HFFc6 (cell line): ENCODE data around the gene JARID2. TPM values are rescaled to one million over a fixed set of nuclear protein-coding genes. Genes with fewer than 3 reads are reported as not detected.

Experiments used
- DNase-seq: peaks from one replicate; pipeline ENCODE4 v3.0.0-alpha.2; 2018
- H3K27ac Mint-ChIP-seq: 2 replicates; pipeline ENCODE4 v1.8.0; 2020; ENCODE audit warnings: mild to moderate bottlenecking, mixed read lengths
- H3K27me3 Mint-ChIP-seq: 2 replicates; pipeline ENCODE4 v1.8.0; 2021; ENCODE audit warnings: mild to moderate bottlenecking, moderate library complexity, mixed read lengths; ENCODE audit not compliant: insufficient read depth
- H3K36me3 Mint-ChIP-seq: 2 replicates; pipeline ENCODE4 v1.8.0; 2021; ENCODE audit warnings: low read depth, mixed read lengths
- H3K4me1 Mint-ChIP-seq: 2 replicates; pipeline ENCODE4 v1.8.0; 2020; ENCODE audit warnings: low read depth, mixed read lengths
- H3K4me3 Mint-ChIP-seq: 2 replicates; pipeline ENCODE4 v1.8.0; 2020; ENCODE audit warnings: mild to moderate bottlenecking, moderate library complexity, mixed read lengths
- H3K9me3 Mint-ChIP-seq: 2 replicates; pipeline ENCODE4 v1.8.0; 2020; ENCODE audit warnings: mild to moderate bottlenecking, mixed read lengths
- CTCF ChIP-seq: fragments of 200-600 bp; sonication (generic); IDR thresholded peaks from 2 replicates; pipeline ENCODE4 v1.5.0; 2021; ENCODE audit warnings: antibody characterized with exemption, mild to moderate bottlenecking
- total RNA-seq, 6 experiments: library from RNA; stranded (reverse); fragmentation: NEBNext Ultra II Directional; extraction: Animal tissue kit (Norgen Biotek cat#: 25700); gene quantifications; 2 replicates in 1 of 6; 3 replicates in 5 of 6; pipeline ENCODE4 v1.2.3, GENCODE V29; 2021

The JARID2 gene
- total RNA-seq, 6 experiments from 2014 or later, result 8.3 to 10.1 (median 9.5) TPM

DNA sequence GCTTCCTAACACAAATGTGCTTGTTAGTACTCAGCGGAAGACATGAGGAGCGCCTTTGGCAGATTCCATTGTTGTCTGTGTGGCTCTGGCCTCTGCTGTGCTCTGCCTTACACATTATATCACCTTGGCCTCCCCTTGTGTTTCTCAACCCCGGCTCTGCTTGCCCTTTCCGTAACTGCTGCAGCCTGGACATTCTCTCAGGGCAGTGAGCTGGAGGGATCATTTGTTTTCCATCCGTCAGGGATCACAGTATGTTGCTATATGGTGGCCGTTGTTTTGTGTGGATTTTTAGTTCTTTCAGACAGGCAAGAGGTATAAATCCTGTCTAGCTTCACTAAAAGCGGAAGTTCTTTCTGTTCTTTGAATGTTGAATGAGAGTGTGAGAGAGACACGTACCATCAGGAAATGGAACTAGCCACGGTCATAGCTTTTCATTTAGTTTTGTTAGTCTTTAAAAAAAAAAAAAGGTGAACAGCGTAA, 175.1 kb downstream of the JARID2 start:
- H3K4me1 Mint-ChIP-seq, result peaks cover 32% of the 10 kb centered on the region
- no peak for TF ChIP-seq CTCF
- peaks cover 32% of the 10 kb centered on the region for H3K36me3 Mint-ChIP-seq
- no peaks in the 10 kb centered on the region; the same call in 1 of the 2 replicates for H3K27me3 Mint-ChIP-seq
- H3K27ac Mint-ChIP-seq, result no peak overlapping the region
- DNase-seq, result no peak
- peaks cover 27% of the 10 kb centered on the region for H3K9me3 Mint-ChIP-seq
- no peak overlapping the region for H3K4me3 Mint-ChIP-seq

DNA sequence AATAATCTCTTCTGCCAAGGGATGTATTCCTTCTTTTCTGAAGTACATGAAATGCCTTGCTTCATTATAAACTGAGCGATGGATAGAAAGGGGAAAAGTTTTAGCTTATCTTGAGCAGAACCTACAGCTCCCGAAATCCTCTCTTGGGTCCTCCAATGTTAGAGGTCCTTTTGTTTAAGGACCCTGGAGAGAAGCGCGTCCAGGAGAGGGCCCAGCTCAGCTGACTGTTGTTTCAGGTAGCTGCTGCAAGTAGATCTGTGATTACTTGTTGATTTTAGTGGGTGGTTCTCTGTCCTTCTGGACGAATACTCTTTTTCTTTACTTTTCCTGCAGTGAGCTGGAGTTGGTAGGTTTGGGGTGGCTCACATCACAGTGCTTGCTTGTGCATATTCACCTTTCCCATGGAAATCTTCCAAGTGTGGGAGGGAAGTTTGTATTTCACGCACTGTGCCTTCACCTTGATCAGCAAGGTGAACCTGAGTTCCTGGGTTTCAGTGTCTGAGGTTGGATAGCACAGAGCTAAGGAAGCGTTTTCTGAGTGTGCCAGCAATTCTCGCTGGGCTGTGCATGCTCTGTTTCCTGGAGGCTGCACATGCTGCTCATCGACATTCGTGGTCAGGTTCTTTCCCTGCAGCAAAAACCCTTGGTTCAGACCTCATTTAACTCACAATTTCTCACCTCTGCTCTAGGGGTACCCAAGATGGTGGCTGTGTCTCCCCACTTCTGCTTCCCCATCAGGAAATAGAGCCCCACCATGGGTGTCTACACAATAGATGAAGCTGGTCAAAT, 176.3 kb downstream of the JARID2 start:
- no peak for DNase-seq

GRCh38 chr6:15423286-15423993, 177.6 kb downstream of the JARID2 start:
- no peak for TF ChIP-seq CTCF
- H3K36me3 Mint-ChIP-seq, result peaks cover 21% of the 10 kb centered on the region
- peaks cover 17% of the 10 kb centered on the region for H3K9me3 Mint-ChIP-seq
- peak overlapping the region; percentile 3; the same call in 1 of the 2 replicates for H3K27ac Mint-ChIP-seq
- DNase-seq, result no peak
- H3K4me1 Mint-ChIP-seq, result peaks cover 33% of the 10 kb centered on the region
- no peak overlapping the region for H3K4me3 Mint-ChIP-seq
- H3K27me3 Mint-ChIP-seq, result no peaks in the 10 kb centered on the region; the same call in 1 of the 2 replicates

More for the DNA sequence above, 176.3 kb downstream of the JARID2 start:
- H3K36me3 Mint-ChIP-seq, result peaks cover 26% of the 10 kb centered on the region
- peaks cover 36% of the 10 kb centered on the region for H3K4me1 Mint-ChIP-seq
- peaks cover 22% of the 10 kb centered on the region for H3K9me3 Mint-ChIP-seq
- H3K27ac Mint-ChIP-seq, result no peak overlapping the region
- TF ChIP-seq CTCF, result no peak
- no peaks in the 10 kb centered on the region; the same call in 1 of the 2 replicates for H3K27me3 Mint-ChIP-seq
- H3K4me3 Mint-ChIP-seq, result no peak overlapping the region

DNA sequence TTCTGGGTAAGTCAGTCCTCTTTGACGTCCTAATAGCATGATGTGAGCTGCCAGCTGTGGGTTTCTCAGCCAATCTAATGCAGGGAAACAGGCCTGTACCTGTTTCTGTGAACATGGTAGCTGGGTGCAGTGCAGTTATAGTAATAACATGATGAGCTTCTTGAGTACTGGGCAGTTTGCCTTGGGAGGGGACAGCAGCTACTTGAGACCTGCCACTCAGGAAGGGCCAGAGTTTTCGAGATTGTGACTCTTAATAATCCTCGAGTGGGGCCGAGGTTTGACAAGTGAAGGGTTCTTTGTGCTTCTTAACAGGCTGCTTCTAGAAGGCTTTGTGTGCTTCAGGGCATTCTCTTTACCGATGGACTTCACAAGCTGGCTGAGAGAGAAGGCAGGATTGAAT, 180.1 kb downstream of the JARID2 start:
- Mint-ChIP-seq H3K9me3 (no peaks in the 10 kb centered on the region), H3K27me3 (no peaks in the 10 kb centered on the region), H3K36me3 (peaks cover 9% of the 10 kb centered on the region; the same call in 1 of the 2 replicates), H3K4me1 (peaks cover 56% of the 10 kb centered on the region), H3K4me3 (no peak overlapping the region), H3K27ac (no peak overlapping the region)
- no peak for TF ChIP-seq CTCF
- DNase-seq, result no peak

- Mint-ChIP-seq H3K4me1 (peaks cover 61% of the 10 kb centered on the region), H3K27me3 (no peaks in the 10 kb centered on the region), H3K4me3 (no peak overlapping the region), H3K27ac (no peak overlapping the region), H3K9me3 (no peaks in the 10 kb centered on the region), H3K36me3 (peaks cover 9% of the 10 kb centered on the region; the same call in 1 of the 2 replicates)
- no peak for DNase-seq
- TF ChIP-seq CTCF, result no peak
These were observed 180.5 kb downstream of the JARID2 start for GRCh38 chr6:15426395-15426794.
